ENCODE data around the gene ST3GAL4.

ST3GAL4 gene

GRCh38 chr11:126409620-126409985 lies 54.1 kb downstream of the ST3GAL4 start:
- DNase-seq: no peak

- DNase-seq: no peak
These were observed 55.2 kb downstream of the ST3GAL4 start for GRCh38 chr11:126410649-126411048.

- DNase-seq: no peak
These were observed 56.5 kb downstream of the ST3GAL4 start for GRCh38 chr11:126411971-126412381.

GRCh38 chr11:126413426-126413825 lies 57.9 kb downstream of the ST3GAL4 start:
- DNase-seq: no peak

- DNase-seq: no peak
These were observed 58.4 kb downstream of the ST3GAL4 start for GRCh38 chr11:126413843-126414405.

GRCh38 chr11:126414615-126415014 lies 59.1 kb downstream of the ST3GAL4 start:
- DNase-seq: no peak

GRCh38 chr11:126415128-126415527 lies 59.6 kb downstream of the ST3GAL4 start:
- no peak for DNase-seq

GRCh38 chr11:126415669-126416420 lies 60.4 kb downstream of the ST3GAL4 start:
- no peak for DNase-seq

GRCh38 chr11:126416542-126417090 lies 61.1 kb downstream of the ST3GAL4 start:
- DNase-seq: peak; percentile 91

GRCh38 chr11:126417091-126417862 lies 61.8 kb downstream of the ST3GAL4 start:
- DNase-seq: no peak

GRCh38 chr11:126418887-126419286 lies 63.4 kb downstream of the ST3GAL4 start:
- no peak for DNase-seq

- DNase-seq: no peak
These were observed 64.6 kb downstream of the ST3GAL4 start for GRCh38 chr11:126419801-126420697.

- no peak for DNase-seq
These were observed 65.3 kb downstream of the ST3GAL4 start for GRCh38 chr11:126420698-126421256.

- DNase-seq: no peak
These were observed 65.8 kb downstream of the ST3GAL4 start for GRCh38 chr11:126421271-126421671.

GRCh38 chr11:126422446-126422845 lies 67.0 kb downstream of the ST3GAL4 start:
- no peak for DNase-seq

- no peak for DNase-seq
These were observed 67.7 kb downstream of the ST3GAL4 start for GRCh38 chr11:126423154-126423553.

GRCh38 chr11:126423743-126424142 lies 68.3 kb downstream of the ST3GAL4 start:
- no peak for DNase-seq

GRCh38 chr11:126424471-126425039 lies 69.1 kb downstream of the ST3GAL4 start:
- no peak for DNase-seq

- no peak for DNase-seq
These were observed 70.6 kb downstream of the ST3GAL4 start for GRCh38 chr11:126426106-126426505.

GRCh38 chr11:126426820-126427749 lies 71.6 kb downstream of the ST3GAL4 start:
- DNase-seq: no peak
